Ishikawa (cell line): Measurements from ENCODE around the gene MAGI2.

Experiments used
- RAD21 ChIP-seq: IDR thresholded peaks from 2 replicates; pipeline ENCODE4 v1.6.1; 2012; ENCODE audit warnings: low read depth
- TAF1 ChIP-seq: IDR thresholded peaks from 2 replicates; pipeline ENCODE4 v1.6.1; 2012; ENCODE audit warnings: low read depth, mild to moderate bottlenecking
- TF ChIP-seq, protein P1 (sequence below): IDR thresholded peaks from 2 replicates; pipeline ENCODE4 v1.6.1; 2012

DNA sequence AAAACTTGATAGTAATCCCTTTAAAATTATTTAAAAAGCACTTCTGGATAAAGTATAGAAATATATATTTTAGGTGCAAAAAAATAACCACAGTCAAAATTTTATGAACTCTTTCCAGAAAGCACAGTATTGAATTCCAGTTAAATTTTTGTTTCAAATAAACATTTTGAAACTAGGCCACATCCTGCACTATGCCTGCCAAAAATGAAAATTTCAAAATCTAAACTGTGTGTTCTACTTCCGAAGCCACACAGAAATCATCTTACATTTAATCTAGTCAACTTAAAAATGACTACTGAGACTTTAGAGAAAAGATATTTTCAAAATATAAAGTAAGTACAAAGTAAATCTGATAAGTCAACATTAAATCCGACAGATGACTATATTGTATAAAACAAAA lies 50.0 kb downstream of the MAGI2 start:
- no peak for TF ChIP-seq TAF1
- TF ChIP-seq, protein P1, sequence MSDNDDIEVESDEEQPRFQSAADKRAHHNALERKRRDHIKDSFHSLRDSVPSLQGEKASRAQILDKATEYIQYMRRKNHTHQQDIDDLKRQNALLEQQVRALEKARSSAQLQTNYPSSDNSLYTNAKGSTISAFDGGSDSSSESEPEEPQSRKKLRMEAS: no peak
- TF ChIP-seq RAD21: no peak
